NCI-H526 (cell line): ENCODE results near the gene RNF31.

Experiments used
- DNase-seq, 2 experiments: peaks; one replicate each; lab custom pipeline; 2025; lab: John Stamatoyannopoulos, UW

Gene RNF31

GRCh38 chr14:24137529-24138395 lies 9.5 kb upstream of the RNF31 start:
- DNase-seq, result no peak

- no peak for DNase-seq
Observed at GRCh38 chr14:24138396-24139271, 8.7 kb upstream of the RNF31 start.

GRCh38 chr14:24139272-24139934 lies 7.9 kb upstream of the RNF31 start:
- DNase-seq, result peak in 1 of 2 experiments; percentile 43

- peak; percentile 99 to 100 for DNase-seq
Observed at GRCh38 chr14:24141097-24141880, 6.0 kb upstream of the RNF31 start, which contains the start of gene EMC9. TSS of gene EMC9 (minus strand) at chr14:24141591. CDS start at chr14:24141304, 287 bp downstream.

- no peak for DNase-seq
Observed at GRCh38 chr14:24143511-24143910, 3.8 kb upstream of the RNF31 start.

GRCh38 chr14:24144451-24144850 lies 2.8 kb upstream of the RNF31 start:
- no peak for DNase-seq

- no peak for DNase-seq
Observed at GRCh38 chr14:24145219-24145618, 2.1 kb upstream of the RNF31 start.

- peak in 1 of 2 experiments; percentile 70 for DNase-seq
Observed at GRCh38 chr14:24145690-24146452, 1.4 kb upstream of the RNF31 start.

- DNase-seq, result peak; percentile 95 to 98
Observed at GRCh38 chr14:24146453-24146977, 783 bp upstream of the RNF31 start, which contains the start of gene PSME2. TSS of gene PSME2 (minus strand) at chr14:24146610. CDS start at chr14:24146581, 29 bp downstream.

GRCh38 chr14:24147761-24148428 lies 597 bp downstream of the RNF31 start:
- no peak for DNase-seq

- no peak for DNase-seq
Observed at GRCh38 chr14:24149302-24149969, 2.1 kb downstream of the RNF31 start.

GRCh38 chr14:24150061-24150460 lies 2.8 kb downstream of the RNF31 start:
- DNase-seq, result no peak

- DNase-seq, result no peak
Observed at GRCh38 chr14:24150567-24150966, 3.3 kb downstream of the RNF31 start.

- DNase-seq, result no peak
Observed at GRCh38 chr14:24150993-24151392, 3.7 kb downstream of the RNF31 start.

- DNase-seq, result no peak
Observed at GRCh38 chr14:24151404-24152080, 4.2 kb downstream of the RNF31 start.

GRCh38 chr14:24155100-24155499 lies 7.8 kb downstream of the RNF31 start:
- no peak for DNase-seq

- no peak for DNase-seq
Observed at GRCh38 chr14:24156840-24157239, 9.5 kb downstream of the RNF31 start.

GRCh38 chr14:24157331-24157730 lies 10.0 kb downstream of the RNF31 start:
- no peak for DNase-seq
